Right lobe of liver (tissue), 6 donors: ENCODE measurements around the gene SNRPA. TPM values are rescaled to one million over a fixed set of nuclear protein-coding genes. Genes with fewer than 3 reads are reported as not detected.

Experiments used
- ATAC-seq, 4 donors: fragments of 200-7000 bp; cut with Tn5 transposase; one replicate each; pipeline ENCODE4 v1.9.1; 2020; ENCODE audit warnings: mild to moderate bottlenecking in 4 of 4, moderate library complexity in 4 of 4
- DNase-seq, 3 donors: peaks; one replicate each; pipeline ENCODE4 v3.0.0-alpha.2; 2020
- H3K27ac ChIP-seq, 3 donors: fragments of 200-600 bp; one replicate each; pipeline ENCODE4 v1.8.0; 2022
- H3K27me3 ChIP-seq, 2 donors: fragments of 200-600 bp; one replicate each; pipeline ENCODE4 v1.8.0; 2022
- H3K36me3 ChIP-seq, 4 donors: fragments of 200-600 bp; sonication (generic) in 1 of 4; one replicate each; pipeline versions ENCODE4 v1.5.1 to v1.8.0; 2017 to 2022; ENCODE audit warnings: control low read depth in 1 of 4
- H3K4me1 ChIP-seq, 4 donors: fragments of 200-600 bp; sonication (generic) in 1 of 4; one replicate each; pipeline versions ENCODE4 v1.5.1 to v1.8.0; 2017 to 2022; ENCODE audit warnings: control low read depth in 1 of 4
- H3K4me3 ChIP-seq, 3 donors: fragments of 200-600 bp; one replicate each; pipeline ENCODE4 v1.8.0; 2022
- H3K9me3 ChIP-seq, 4 donors: fragments of 200-600 bp; sonication (generic) in 1 of 4; one replicate each; pipeline versions ENCODE4 v1.5.1 to v1.8.0; 2017 to 2022; ENCODE audit warnings: control low read depth in 1 of 4
- POLR2A ChIP-seq: fragments of 450-650 bp; IDR thresholded peaks from one replicate; pipeline ENCODE4 v1.6.1; 2017; ENCODE audit warnings: antibody characterized with exemption, mild to moderate bottlenecking
- WGBS: methylation state at CpG from one replicate; pipeline ENCODE4 v1.1.6; 2018; ENCODE audit warnings: low coverage, low lambda C conversion rate; ENCODE audit not compliant: insufficient coverage; ENCODE audit errors: missing lambda C conversion rate; 5-methylcytosine and 5-hydroxymethylcytosine counted together
- intact Hi-C, 2 donors: fragments of 100-400 bp; cut with DNase I; formaldehyde crosslinking; loops; one replicate each; pipeline versions ENCODE4 v1.11.2 to v1.14.1; 2022
- total RNA-seq, 6 experiments: library from RNA; depleted of rRNA in 2 of 6; stranded (reverse); fragments of >200 nt in 2 of 6; fragmentation: NEBNext Ultra II Directional in 3 of 6; extraction: Animal tissue kit (Norgen Biotek cat#: 25700) in 3 of 6; gene quantifications; one replicate each; pipeline versions ENCODE4 v1.1.0 to v1.2.4, GENCODE V29; 2016 to 2023
- TF ChIP-seq, protein P1 (sequence below), 4 donors: fragments of 200-600 bp in 3 of 4; fragments of 450-650 bp in 1 of 4; IDR thresholded peaks; one replicate each; pipeline versions ENCODE4 v1.5.1 to v1.8.0; 2016 to 2022; ENCODE audit warnings: antibody characterized with exemption in 4 of 4, mild to moderate bottlenecking in 2 of 4
- donor health status: DM: no; HTN: yes; CAD: no.
- donor health status: DM: no; HTN: no; CAD: no.
- donor health status: DM: no; HTN: no; CAD: no.
- donor health status: DM: no; HTN: yes; CAD: no.
- donor health status: DM: no; HTN: yes; CAD: no.

SNRPA gene
- total RNA-seq, 6 experiments from 2014 or later, result 21.4 to 33.1 (median 24.7) TPM

DNA sequence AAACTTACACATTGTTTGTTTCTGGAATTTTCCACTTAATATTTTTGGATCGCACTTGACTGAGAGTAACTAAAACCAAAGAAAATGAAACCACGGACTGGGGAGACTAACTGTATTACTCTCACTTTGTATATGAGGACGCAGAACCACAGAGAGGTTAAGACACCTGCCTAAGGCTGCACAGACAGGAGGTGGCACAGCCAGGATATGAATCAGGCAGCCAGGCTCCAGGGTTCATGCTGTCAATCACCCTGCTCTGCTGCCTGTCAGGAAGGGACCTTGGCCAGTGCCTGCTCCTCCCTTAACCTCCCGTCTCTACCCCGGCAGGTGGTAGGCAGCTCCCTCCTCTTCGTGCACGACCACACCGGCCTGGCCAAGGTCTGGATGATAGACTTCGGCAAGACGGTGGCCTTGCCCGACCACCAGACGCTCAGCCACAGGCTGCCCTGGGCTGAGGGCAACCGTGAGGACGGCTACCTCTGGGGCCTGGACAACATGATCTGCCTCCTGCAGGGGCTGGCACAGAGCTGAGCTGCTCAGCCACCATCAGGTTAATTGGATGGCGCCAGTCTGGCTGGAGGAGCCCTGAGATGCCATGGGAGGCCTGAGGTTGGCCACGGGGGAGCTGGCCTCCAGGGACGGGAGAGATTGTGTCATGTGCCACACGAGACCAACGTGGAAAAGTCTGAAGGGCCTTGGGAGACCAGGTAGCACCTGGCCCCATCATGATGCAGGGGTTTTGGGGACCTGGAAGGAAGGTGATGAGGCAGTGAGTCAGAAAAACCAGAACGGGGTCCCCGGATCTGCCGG lies 11.8 kb upstream of the SNRPA start:
- peaks cover 4 to 40% (median 13%) of the 10 kb centered on the region in 4 donors for H3K36me3 ChIP-seq
- TF ChIP-seq, protein P1, sequence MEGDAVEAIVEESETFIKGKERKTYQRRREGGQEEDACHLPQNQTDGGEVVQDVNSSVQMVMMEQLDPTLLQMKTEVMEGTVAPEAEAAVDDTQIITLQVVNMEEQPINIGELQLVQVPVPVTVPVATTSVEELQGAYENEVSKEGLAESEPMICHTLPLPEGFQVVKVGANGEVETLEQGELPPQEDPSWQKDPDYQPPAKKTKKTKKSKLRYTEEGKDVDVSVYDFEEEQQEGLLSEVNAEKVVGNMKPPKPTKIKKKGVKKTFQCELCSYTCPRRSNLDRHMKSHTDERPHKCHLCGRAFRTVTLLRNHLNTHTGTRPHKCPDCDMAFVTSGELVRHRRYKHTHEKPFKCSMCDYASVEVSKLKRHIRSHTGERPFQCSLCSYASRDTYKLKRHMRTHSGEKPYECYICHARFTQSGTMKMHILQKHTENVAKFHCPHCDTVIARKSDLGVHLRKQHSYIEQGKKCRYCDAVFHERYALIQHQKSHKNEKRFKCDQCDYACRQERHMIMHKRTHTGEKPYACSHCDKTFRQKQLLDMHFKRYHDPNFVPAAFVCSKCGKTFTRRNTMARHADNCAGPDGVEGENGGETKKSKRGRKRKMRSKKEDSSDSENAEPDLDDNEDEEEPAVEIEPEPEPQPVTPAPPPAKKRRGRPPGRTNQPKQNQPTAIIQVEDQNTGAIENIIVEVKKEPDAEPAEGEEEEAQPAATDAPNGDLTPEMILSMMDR (IDR thresholded peaks at IDR 0.05), result no peak
- no peak for TF ChIP-seq POLR2A

DNA sequence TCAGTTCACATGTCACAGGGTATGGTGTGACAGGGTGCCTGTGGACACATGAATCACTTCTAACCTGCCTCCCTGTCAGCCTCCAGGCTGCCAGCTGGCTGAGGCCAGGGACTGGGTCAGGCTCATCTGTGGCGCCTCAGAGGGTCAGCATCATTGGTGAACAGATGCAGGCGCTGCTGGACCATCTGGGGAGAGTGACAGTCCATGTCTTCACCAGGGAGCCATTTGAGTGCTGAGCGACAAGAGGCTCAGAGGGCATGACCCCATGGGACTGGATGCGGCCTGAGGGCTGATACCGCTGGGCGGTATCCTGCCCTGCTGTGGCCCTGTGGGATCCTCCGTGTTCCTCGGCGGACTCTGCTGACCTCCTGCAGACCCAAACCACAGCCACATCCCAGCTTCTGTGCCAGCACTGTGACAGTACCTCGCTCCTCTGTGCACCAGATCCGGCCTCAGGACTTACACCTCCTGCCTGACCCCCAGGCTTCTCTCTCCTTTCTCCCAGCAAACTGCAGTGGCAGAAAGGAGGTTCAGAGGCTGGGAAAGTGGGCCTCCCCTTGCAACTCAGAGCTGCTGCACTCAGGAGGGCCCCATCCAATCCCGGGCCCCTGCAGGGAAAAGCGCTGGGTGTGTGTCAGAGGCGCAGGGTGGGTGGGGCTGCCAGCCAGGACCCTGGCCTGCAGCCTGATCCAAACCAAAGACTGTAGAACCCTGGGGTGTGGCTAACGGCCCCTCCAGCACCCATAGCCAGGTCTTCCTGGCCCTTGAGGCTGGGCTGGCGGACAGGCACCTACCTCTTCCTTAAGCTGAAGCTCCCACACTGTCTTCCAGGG lies 10.9 kb upstream of the SNRPA start:
- Histone ChIP-seq H3K27me3 (no peaks in the 10 kb centered on the region), H3K4me3 (no peak overlapping the region), H3K27ac (no peak overlapping the region), H3K4me1 (peaks cover 0 to 15% (median 0%) of the 10 kb centered on the region in 4 donors), H3K36me3 (peaks cover 1 to 31% (median 10%) of the 10 kb centered on the region in 4 donors), H3K9me3 (no peaks in the 10 kb centered on the region)
- intact Hi-C loops, result no loop called here
- peak in 2 of 4 donors; percentile 5 to 6 for ATAC-seq
- WGBS, result 58% methylated on average over 3 of the region's 16 CpGs
- DNase-seq, result no peak
- TF ChIP-seq, protein P1 (IDR thresholded peaks at IDR 0.05), result no peak
- TF ChIP-seq POLR2A, result no peak

More for the DNA sequence above, 11.8 kb upstream of the SNRPA start:
- intact Hi-C loops, result no loop called here
- no peaks in the 10 kb centered on the region for H3K9me3 ChIP-seq
- ATAC-seq, result no peak
- H3K27me3 ChIP-seq, result no peaks in the 10 kb centered on the region
- 83% methylated on average over 5 of the region's 22 CpGs for WGBS
- no peak for DNase-seq
- no peak overlapping the region for H3K4me3 ChIP-seq
- no peak overlapping the region for H3K27ac ChIP-seq
- H3K4me1 ChIP-seq, result peaks cover 0 to 15% (median 0%) of the 10 kb centered on the region in 4 donors

DNA sequence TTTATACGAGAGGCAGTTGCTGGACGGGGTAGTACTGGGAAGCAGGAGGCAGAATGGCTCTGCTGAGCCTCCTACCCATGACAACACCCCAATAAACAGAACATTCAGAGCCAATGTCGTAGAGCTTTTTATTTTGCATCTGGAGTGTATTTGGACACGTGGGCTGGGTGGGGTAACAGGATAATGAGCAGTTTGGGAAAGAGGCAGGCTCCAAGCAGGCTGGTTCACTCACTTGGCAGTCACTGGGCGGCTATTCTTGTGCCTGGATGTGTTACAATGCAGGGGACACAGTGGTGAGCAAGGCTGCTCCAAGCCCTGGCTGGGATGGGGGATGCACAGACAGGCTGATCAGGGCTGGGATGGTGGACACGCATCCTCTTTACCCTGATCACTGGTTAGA lies 10.3 kb upstream of the SNRPA start:
- H3K9me3 ChIP-seq, result no peaks in the 10 kb centered on the region
- TF ChIP-seq POLR2A, result no peak
- TF ChIP-seq, protein P1 (IDR thresholded peaks at IDR 0.05), result no peak
- WGBS, result 60% methylated on average over 4 of the region's 6 CpGs
- DNase-seq (no peak), ATAC-seq (no peak)
- H3K27ac ChIP-seq, result no peak overlapping the region
- intact Hi-C loops, result no loop called here
- peaks cover 0 to 25% (median 7%) of the 10 kb centered on the region in 4 donors for H3K36me3 ChIP-seq
- no peak overlapping the region for H3K4me3 ChIP-seq
- H3K27me3 ChIP-seq, result no peaks in the 10 kb centered on the region
- peaks cover 0 to 11% (median 0%) of the 10 kb centered on the region in 4 donors for H3K4me1 ChIP-seq

DNA sequence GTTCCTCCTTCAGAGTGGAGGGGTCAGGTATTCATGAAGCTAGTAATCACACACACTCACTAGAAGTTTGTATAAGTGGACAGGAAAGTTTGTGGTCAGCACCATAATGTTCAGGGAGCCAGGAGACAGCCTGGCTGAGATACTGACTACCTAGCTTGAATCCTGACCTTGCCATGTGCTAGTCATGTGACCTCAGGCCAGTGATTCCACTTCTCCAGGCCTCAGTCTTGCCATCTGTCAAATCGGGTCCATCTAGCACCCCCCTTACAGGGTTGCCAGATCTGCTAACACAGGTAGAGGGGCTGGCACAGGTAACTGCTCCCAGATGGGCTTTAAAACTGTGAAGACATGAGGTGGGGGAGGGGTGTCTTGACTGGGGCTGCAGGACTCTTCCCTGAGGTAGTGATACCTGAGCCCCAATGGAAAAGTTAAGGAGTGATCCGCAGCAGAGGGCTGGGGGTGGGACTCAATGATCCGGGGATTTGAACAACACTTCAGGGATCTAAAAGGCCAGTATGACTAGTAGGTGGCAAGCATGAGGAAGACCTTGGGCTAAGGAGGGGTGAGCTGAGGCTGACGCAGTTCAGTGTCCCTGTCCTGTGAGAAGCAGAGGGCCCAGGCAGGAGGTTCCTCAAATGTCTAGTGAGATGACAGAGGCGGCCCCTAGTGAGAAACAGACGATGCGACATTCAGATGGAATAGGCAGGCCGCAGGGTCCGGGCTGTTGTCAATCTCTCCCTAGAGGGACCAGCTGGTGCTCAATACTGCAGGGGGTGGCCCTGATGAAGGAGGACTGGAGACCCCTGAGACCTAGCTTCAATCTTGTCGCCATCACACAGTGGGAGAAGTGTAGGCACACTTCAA lies 9.2 kb upstream of the SNRPA start:
- TF ChIP-seq POLR2A, result no peak
- TF ChIP-seq, protein P1 (IDR thresholded peaks at IDR 0.05), result no peak
- peak in 2 of 4 donors; percentile 2 to 3 for ATAC-seq
- Histone ChIP-seq H3K9me3 (no peaks in the 10 kb centered on the region), H3K36me3 (peaks cover 0 to 24% (median 5%) of the 10 kb centered on the region in 4 donors), H3K27me3 (no peaks in the 10 kb centered on the region), H3K4me3 (no peak overlapping the region), H3K27ac (no peak overlapping the region), H3K4me1 (peaks cover 0 to 7% (median 0%) of the 10 kb centered on the region in 4 donors)
- WGBS, result 85% methylated on average over 4 of the region's 10 CpGs
- intact Hi-C loops, result no loop called here
- DNase-seq, result no peak
